PC-9 (cell line): ENCODE results near the gene ARHGEF5.

Experiments
- EZH2 ChIP-seq: fragments of 200-600 bp; sonication (generic); IDR thresholded peaks from 2 replicates; pipeline ENCODE4 v1.8.0; 2017; ENCODE audit warnings: antibody characterized with exemption, low read depth
- TF ChIP-seq, protein P1 (sequence below): fragments of 200-600 bp; sonication (generic); conservative IDR thresholded peaks from 2 replicates; pipeline ENCODE4 v1.6.1; 2017; ENCODE audit warnings: mixed run types, antibody characterized with exemption, mild to moderate bottlenecking, moderate library complexity

- TF ChIP-seq, protein P1, sequence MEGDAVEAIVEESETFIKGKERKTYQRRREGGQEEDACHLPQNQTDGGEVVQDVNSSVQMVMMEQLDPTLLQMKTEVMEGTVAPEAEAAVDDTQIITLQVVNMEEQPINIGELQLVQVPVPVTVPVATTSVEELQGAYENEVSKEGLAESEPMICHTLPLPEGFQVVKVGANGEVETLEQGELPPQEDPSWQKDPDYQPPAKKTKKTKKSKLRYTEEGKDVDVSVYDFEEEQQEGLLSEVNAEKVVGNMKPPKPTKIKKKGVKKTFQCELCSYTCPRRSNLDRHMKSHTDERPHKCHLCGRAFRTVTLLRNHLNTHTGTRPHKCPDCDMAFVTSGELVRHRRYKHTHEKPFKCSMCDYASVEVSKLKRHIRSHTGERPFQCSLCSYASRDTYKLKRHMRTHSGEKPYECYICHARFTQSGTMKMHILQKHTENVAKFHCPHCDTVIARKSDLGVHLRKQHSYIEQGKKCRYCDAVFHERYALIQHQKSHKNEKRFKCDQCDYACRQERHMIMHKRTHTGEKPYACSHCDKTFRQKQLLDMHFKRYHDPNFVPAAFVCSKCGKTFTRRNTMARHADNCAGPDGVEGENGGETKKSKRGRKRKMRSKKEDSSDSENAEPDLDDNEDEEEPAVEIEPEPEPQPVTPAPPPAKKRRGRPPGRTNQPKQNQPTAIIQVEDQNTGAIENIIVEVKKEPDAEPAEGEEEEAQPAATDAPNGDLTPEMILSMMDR = no peak
- TF ChIP-seq EZH2 = no peak
Observed at GRCh38 chr7:144403649-144404061, 48.5 kb downstream of the ARHGEF5 start, which contains the start of gene NOBOX.
